Measurements from ENCODE around the gene UNC5C. TPM values are rescaled to one million over a fixed set of nuclear protein-coding genes. Genes with fewer than 3 reads are reported as not detected.
A peak's percentile ranks its signal among the peaks of the same experiment; 100 is the strongest.

UNC5C gene
- total RNA-seq, 1 experiment from 2014 or later = 0.11 TPM

DNA sequence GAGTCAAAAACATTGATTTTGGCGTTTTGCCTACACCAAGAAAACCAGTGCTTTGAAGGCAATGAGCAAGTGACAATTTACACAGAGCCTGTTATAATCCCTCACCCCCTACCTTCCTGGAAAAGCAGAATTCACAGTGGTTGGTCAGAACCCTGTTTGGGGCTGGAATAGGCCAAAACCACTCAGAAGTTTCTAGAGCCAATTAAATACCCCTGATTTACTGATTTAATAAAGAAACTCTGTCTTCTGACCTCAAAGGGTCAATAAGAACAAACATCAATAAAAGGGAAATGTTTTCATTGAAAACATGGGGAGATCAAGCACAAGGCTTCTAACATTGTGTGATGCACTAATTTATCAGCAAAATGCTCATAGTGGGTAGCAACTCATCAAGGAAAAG lies 116.3 kb downstream of the UNC5C start:
- Histone ChIP-seq H3K27me3 (replicated peaks; ENCODE audit: insufficient read depth, low read depth, low read length, poor library complexity) (no peaks in the 10 kb centered on the region), H3K27ac (ENCODE audit: low read depth, low read length, poor library complexity, severe bottlenecking) (no peak overlapping the region), H3K9me3 (ENCODE audit: low read depth, low read length, poor library complexity, severe bottlenecking) (no peaks in the 10 kb centered on the region), H3K4me3 (ENCODE audit: low read depth, low read length, poor library complexity, severe bottlenecking) (no peak overlapping the region), H3K4me1 (ENCODE audit: insufficient read depth, low read length, poor library complexity, severe bottlenecking) (no peaks in the 10 kb centered on the region), H3K36me3 (ENCODE audit: insufficient read depth, low read length, poor library complexity, severe bottlenecking) (no peaks in the 10 kb centered on the region)
- BruUV-seq (replicated peaks) = no TSS peak
- DNase-seq (ENCODE audit: low spot score) = no peak
- ChIA-PET POLR2A (ENCODE audit: low non-redundant PET) (no interaction called here), CTCF (no interaction called here)
- TF ChIP-seq CTCF (conservative IDR thresholded peaks at IDR 0.05; ENCODE audit: low read depth, low read length) = no peak
- no peak for TF ChIP-seq EZH2 (IDR thresholded peaks at IDR 0.05; ENCODE audit: borderline replicate concordance, low read depth, low read length, poor library complexity, severe bottlenecking)
- intact Hi-C loops (cut with micrococcal nuclease; ENCODE audit: unreplicated experiment) = no loop called here

GRCh38 chr4:95431678-95432077 lies 117.1 kb downstream of the UNC5C start:
- CTCF ChIA-PET = no interaction called here
- POLR2A ChIA-PET (ENCODE audit: low non-redundant PET) = no interaction called here
- no peaks in the 10 kb centered on the region for H3K9me3 ChIP-seq (ENCODE audit: low read depth, low read length, poor library complexity, severe bottlenecking)
- BruUV-seq (replicated peaks) = no TSS peak
- H3K36me3 ChIP-seq (ENCODE audit: insufficient read depth, low read length, poor library complexity, severe bottlenecking) = no peaks in the 10 kb centered on the region
- intact Hi-C loops (cut with micrococcal nuclease; ENCODE audit: unreplicated experiment) = no loop called here
- TF ChIP-seq CTCF (conservative IDR thresholded peaks at IDR 0.05; ENCODE audit: low read depth, low read length) (no peak), EZH2 (IDR thresholded peaks at IDR 0.05; ENCODE audit: borderline replicate concordance, low read depth, low read length, poor library complexity, severe bottlenecking) (no peak)
- no peaks in the 10 kb centered on the region for H3K27me3 ChIP-seq (replicated peaks; ENCODE audit: insufficient read depth, low read depth, low read length, poor library complexity)
- H3K4me3 ChIP-seq (ENCODE audit: low read depth, low read length, poor library complexity, severe bottlenecking) = no peak overlapping the region
- no peak overlapping the region for H3K27ac ChIP-seq (ENCODE audit: low read depth, low read length, poor library complexity, severe bottlenecking)
- peak; percentile 40 for DNase-seq (ENCODE audit: low spot score)
- no peaks in the 10 kb centered on the region for H3K4me1 ChIP-seq (ENCODE audit: insufficient read depth, low read length, poor library complexity, severe bottlenecking)

- no peak overlapping the region for H3K4me3 ChIP-seq (ENCODE audit: low read depth, low read length, poor library complexity, severe bottlenecking)
- intact Hi-C loops (cut with micrococcal nuclease; ENCODE audit: unreplicated experiment) = no loop called here
Observed at GRCh38 chr4:95429416-95429815, 119.4 kb downstream of the UNC5C start.

More at GRCh38 chr4:95429416-95429815, 119.4 kb downstream of the UNC5C start:
- Histone ChIP-seq H3K27ac (ENCODE audit: low read depth, low read length, poor library complexity, severe bottlenecking) (no peak overlapping the region), H3K4me1 (ENCODE audit: insufficient read depth, low read length, poor library complexity, severe bottlenecking) (no peaks in the 10 kb centered on the region), H3K9me3 (ENCODE audit: low read depth, low read length, poor library complexity, severe bottlenecking) (no peaks in the 10 kb centered on the region), H3K36me3 (ENCODE audit: insufficient read depth, low read length, poor library complexity, severe bottlenecking) (no peaks in the 10 kb centered on the region), H3K27me3 (replicated peaks; ENCODE audit: insufficient read depth, low read depth, low read length, poor library complexity) (no peaks in the 10 kb centered on the region)
- no TSS peak for BruUV-seq (replicated peaks)
- CTCF ChIA-PET = no interaction called here
- POLR2A ChIA-PET (ENCODE audit: low non-redundant PET) = no interaction called here
- DNase-seq (ENCODE audit: low spot score) = no peak
- TF ChIP-seq CTCF (conservative IDR thresholded peaks at IDR 0.05; ENCODE audit: low read depth, low read length) = no peak
